Hindlimb muscle (tissue), 1 donor: ENCODE measurements around the gene SPAG9. TPM values are rescaled to one million over a fixed set of nuclear protein-coding genes. Genes with fewer than 3 reads are reported as not detected.

ENCODE experiments used
- DNase-seq: peaks from one replicate; pipeline ENCODE4 v3.0.0-alpha.2; 2013
- polyA plus RNA-seq: library from polyadenylated mRNA; unstranded; fragments of 120-200 nt; gene quantifications from one replicate; pipeline ENCODE4 v1.2.1, GENCODE V29; 2013; ENCODE audit not compliant: insufficient read length

The SPAG9 gene
- polyA plus RNA-seq, 1 donor = 62.5 TPM

GRCh38 chr17:50938821-50939541, 181.7 kb downstream of the SPAG9 start:
- DNase-seq = no peak

GRCh38 chr17:50935996-50936266, 184.7 kb downstream of the SPAG9 start:
- DNase-seq = no peak

- DNase-seq = no peak
Observed at GRCh38 chr17:50935221-50935995, 185.3 kb downstream of the SPAG9 start.

DNA sequence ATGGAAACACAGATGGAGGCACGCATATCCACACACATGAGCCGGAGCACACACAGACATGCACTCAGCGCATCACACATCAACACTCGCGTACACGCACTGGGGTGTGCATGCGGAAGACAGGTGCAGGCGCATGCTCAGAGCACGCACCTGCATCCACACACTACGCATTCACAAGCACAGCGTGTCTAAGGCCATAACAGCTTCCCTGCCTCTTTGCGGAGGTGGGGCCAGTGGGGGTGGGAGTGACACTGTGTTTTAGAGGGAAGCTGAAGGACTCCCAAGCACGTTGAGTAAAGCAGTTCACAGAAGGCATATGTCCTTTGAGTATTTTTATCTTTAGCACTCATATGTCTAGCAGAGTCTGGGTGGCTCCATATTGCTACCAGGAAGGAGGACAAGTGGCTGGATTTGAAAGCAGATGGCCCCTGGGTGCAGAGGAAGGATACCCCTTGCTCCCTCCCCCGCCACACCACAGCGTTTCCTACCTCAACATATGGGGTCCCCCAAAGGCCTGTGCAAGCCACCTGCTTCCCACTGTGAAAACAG, 185.9 kb downstream of the SPAG9 start:
- no peak for DNase-seq

DNA sequence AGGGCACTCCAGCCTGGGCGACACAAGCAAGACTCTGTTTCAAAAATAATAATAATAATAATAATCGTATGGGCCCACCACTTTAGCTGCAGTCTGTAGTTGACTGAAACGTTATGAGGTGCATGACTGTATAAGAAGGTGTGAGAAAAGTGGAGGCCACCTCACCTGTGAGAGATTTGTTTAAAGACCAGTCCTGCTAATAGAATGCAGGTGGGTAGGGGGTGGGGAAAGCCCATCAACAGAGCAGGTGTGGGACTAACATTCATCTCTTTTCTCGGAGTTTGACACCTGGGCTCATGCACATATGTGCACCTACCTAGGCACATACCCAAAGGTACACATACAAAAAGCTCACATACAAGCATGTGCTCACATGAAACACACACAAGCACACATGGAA, 186.5 kb downstream of the SPAG9 start:
- DNase-seq = no peak

GRCh38 chr17:50931144-50931908, 189.3 kb downstream of the SPAG9 start:
- DNase-seq = peak; percentile 80

GRCh38 chr17:50928646-50929045, 192.0 kb downstream of the SPAG9 start:
- no peak for DNase-seq

- no peak for DNase-seq
Observed at GRCh38 chr17:50927287-50927686, 193.4 kb downstream of the SPAG9 start.

GRCh38 chr17:50926523-50926922, 194.1 kb downstream of the SPAG9 start:
- DNase-seq = no peak

GRCh38 chr17:50925296-50925891, 195.3 kb downstream of the SPAG9 start:
- no peak for DNase-seq

DNA sequence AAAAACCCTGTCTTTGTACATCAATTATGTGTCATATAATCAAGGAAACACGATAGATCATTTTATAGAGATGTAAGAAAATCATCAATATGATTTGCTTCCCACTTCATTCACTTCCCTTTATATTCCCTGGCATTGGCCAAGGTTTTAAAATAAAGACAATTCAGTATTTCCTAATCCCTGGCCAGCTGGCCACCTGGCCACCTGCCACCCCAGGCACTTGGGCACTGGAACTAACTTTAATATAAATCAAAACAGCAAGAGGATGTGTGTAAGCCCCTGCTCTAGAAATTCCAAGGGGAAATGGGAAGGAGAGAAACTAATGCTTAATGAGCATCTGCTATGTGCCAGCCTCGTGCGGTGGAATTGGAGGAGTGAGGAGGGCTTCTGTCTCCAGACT, 195.9 kb downstream of the SPAG9 start:
- DNase-seq = no peak

DNA sequence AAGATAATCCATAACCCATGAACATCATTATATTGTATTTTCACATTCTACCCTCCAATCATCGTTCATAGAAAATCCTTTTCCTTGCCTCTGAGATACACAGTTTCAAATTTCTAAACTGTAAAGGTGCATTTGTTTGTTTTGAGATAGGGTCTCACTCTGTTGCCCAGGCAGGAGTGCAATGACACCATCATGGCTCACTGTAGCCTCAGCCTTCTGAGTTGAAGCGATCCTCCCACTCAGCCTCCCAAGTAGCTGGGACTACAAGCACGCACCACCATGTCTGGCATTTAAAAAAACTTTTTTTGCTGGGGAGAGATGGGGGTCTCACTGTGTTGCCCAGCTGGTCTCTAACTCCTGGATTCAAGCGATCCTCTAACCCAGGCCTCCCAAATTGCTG, 196.4 kb downstream of the SPAG9 start:
- no peak for DNase-seq

DNA sequence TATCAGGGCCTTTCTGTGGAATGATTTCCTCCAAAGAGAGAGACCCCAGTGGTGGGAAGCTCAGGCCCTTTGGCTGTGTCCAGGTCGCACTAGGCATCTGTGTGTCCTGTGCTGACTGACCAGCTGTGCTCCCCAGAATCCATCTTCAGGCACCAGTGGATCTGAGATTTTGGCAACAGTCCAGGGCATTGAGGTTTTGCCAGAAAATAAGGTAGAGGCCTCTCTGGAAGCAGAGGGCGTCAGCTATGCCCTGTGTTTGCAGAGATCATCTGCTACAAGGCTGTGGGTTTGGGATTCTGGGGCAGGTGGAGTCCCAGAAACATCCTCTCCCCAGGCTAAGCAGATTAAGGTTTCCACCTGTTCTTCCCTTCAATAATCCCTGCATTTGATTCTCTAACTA, 197.1 kb downstream of the SPAG9 start:
- DNase-seq = no peak

DNA sequence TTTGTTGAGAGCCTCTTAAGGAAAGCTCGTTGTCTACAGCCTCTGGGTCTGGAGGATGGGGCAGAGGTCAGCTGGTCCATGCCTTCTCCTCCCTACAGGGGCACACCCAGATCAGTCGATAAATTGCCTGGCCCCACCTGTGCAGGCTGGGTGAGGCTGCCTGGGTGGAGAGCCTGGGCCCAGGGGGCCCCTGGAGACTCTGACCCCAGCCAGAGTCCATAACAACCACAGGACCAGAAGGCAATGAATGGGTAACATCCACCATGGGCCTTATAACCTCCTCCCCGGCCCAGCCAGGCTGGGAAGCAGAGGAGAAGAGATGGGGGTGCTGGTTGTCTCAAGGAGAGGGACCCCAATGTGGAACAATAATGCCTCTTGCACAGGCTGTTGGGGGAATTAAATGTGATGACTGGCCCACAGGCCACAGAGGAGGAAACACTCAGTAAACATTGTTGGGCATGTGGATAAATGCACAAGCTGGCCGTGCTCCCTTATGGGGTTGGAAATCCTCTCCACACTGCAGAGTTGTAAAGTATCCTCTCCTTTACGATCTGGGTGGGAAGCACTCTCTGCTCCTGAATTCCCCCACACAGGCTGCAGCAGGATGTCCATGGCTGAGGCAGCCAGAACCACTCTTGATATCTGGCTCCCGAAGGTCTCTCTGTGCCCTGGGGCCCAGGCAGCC, 197.8 kb downstream of the SPAG9 start:
- no peak for DNase-seq

- DNase-seq = no peak
Observed at GRCh38 chr17:50922107-50922506, 198.6 kb downstream of the SPAG9 start.

GRCh38 chr17:50920891-50921586, 199.6 kb downstream of the SPAG9 start:
- no peak for DNase-seq

- DNase-seq = no peak
Observed at GRCh38 chr17:50920041-50920410, 200.6 kb downstream of the SPAG9 start.

DNA sequence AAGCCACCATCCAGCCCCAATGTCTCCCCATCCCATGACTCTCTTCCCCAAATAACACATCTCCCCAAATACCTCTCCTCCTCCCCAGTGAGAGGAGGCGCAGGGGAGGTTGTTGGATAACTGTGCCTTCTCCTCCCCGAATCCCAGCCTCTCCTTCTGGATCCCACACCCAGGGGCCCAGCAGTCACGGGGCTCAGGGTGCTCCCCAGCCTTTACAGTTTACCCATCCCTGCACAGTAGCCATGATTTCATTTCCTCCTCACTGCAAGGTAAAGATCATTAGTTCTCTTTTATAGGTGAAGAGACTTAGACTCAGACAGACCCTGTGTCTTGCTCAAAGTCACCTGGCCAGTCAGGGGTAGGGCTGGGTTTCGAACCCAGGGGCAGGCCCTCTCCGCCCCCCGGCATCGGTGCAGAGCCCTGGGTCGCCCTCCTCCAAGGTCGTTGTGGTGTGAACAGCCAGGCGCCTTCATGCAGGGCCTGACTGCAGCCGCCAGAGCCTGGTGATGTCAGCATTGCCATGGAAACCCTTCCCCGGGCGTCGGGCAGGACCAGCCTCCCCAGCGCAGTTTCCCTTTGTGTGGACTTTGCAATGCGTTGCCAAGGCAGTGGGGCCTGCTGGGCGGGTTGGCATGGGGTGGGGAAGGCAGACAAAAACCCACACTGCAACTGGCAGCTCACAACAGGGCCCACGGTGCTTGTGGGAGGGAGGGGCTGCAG, 201.2 kb downstream of the SPAG9 start:
- peak; percentile 76 for DNase-seq

- no peak for DNase-seq
Observed at GRCh38 chr17:50918933-50919296, 201.8 kb downstream of the SPAG9 start.

DNA sequence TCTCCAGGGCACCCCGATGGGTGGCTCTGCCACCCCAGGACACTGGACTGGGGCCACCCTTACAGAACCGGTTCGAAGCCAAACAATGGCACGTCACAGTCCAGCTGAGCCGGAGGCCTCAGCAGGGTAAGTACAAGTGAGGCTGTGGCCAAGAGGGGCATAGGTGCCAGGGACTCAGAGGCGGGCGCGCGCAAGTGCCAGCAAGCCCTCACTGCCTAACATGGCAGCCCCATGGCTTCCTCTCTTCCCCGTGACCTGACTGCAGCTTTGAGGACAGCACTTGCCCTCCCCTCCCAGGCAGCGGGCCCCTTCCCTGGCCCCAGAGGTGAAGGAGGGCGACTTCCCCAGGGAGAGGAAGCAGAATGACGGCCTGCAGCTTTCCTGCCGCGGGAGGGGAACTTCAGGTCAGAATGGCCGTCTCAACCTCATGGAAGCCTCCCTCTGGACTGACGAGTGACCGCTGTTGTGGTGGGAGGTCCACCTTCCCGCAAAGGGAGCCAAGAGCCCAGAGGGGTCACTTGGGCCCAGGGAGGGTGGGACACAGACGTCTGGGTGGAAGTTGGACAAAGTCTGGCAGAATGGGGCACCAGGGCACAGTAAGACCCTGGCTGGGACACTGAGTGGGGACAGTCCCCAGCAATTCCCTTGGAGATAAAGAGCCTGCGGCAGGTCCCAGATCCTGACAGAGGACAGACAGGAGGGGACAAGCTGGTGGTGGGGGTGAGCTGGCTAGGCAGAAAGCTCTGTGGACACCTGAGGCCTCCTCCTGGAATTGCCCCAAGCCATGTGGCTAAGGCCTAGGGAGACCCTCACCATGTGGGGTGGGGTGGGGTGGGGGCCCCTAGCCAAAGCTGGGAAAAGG, 202.4 kb downstream of the SPAG9 start:
- no peak for DNase-seq
